IMR-90 (cell line): Measurements from ENCODE around the gene USH1G. TPM values are rescaled to one million over a fixed set of nuclear protein-coding genes. Genes with fewer than 3 reads are reported as not detected.

Source experiments
- ATAC-seq: fragments of 200-7000 bp; cut with Tn5 transposase; 2 replicates; pipeline ENCODE4 v1.9.1; 2020; ENCODE audit warnings: low read depth, mild to moderate bottlenecking, moderate library complexity
- BruUV-seq: library from RNA; stranded (reverse); fragments of 400-500 nt; replicated peaks from 2 replicates; lab custom pipeline; 2021; lab: Mats Ljungman, UMichigan
- CTCF ChIA-PET: fragments of 300-600 bp; formaldehyde crosslinking; extraction: SDS; loops from one replicate; lab custom pipeline; 2021; ENCODE audit warnings: antibody characterized with exemption; lab: Yijun Ruan, JAX
- POLR2A ChIA-PET: fragments of 300-600 bp; sonication (Branson Sonifier 250); formaldehyde crosslinking; loops from one replicate; lab custom pipeline; 2022; ENCODE audit warnings: antibody characterized with exemption; ENCODE audit not compliant: unreplicated experiment; lab: Charles Lee
- DNase-seq: peaks from one replicate; pipeline ENCODE4 v3.0.0; 2013
- H2AFZ ChIP-seq: replicated peaks from 2 replicates; pipeline ENCODE3; 2013; ENCODE audit warnings: low read length, mild to moderate bottlenecking; ENCODE audit not compliant: poor library complexity
- H2AK5ac ChIP-seq: 2 replicates; pipeline ENCODE4 v1.6.1; 2013; ENCODE audit warnings: low read depth, low read length, inconsistent platforms
- H2AK9ac ChIP-seq: replicated peaks from 2 replicates; pipeline ENCODE3; 2013; ENCODE audit warnings: mild to moderate bottlenecking, low read depth, low read length, moderate library complexity; ENCODE audit not compliant: poor library complexity
- H2BK120ac ChIP-seq: 2 replicates; pipeline ENCODE4 v1.6.1; 2013; ENCODE audit warnings: low read depth, low read length, inconsistent platforms
- H2BK15ac ChIP-seq: 3 replicates; pipeline ENCODE4 v1.6.1; 2013; ENCODE audit warnings: low read depth, low read length, inconsistent platforms
- H2BK20ac ChIP-seq: 2 replicates; pipeline ENCODE4 v1.6.1; 2013; ENCODE audit warnings: low read depth, mild to moderate bottlenecking, inconsistent platforms, low read length, moderate library complexity
- H2BK5ac ChIP-seq: 2 replicates; pipeline ENCODE4 v1.6.1; 2013; ENCODE audit warnings: mild to moderate bottlenecking, low read depth, low read length, inconsistent platforms; ENCODE audit not compliant: poor library complexity, severe bottlenecking
- H3K14ac ChIP-seq: replicated peaks from 2 replicates; pipeline ENCODE4 v1.6.1; 2013; ENCODE audit warnings: low read depth, low read length, inconsistent platforms
- H3K18ac ChIP-seq: 2 replicates; pipeline ENCODE4 v1.6.1; 2013; ENCODE audit warnings: low read depth, low read length, control low read depth
- H3K23ac ChIP-seq: 2 replicates; pipeline ENCODE4 v1.6.1; 2013; ENCODE audit warnings: low read depth, low read length, inconsistent platforms
- H3K27ac ChIP-seq: 2 replicates; pipeline ENCODE4 v1.5.1; 2013; ENCODE audit warnings: mild to moderate bottlenecking, control low read depth, low read length; ENCODE audit not compliant: insufficient read depth
- H3K27me3 ChIP-seq: 2 replicates; pipeline ENCODE4 v1.6.1; 2013; ENCODE audit warnings: low read length; ENCODE audit not compliant: control insufficient read depth, insufficient read depth
- H3K36me3 ChIP-seq: 2 replicates; pipeline ENCODE4 v1.6.1; 2013; ENCODE audit warnings: low read length, mixed read lengths; ENCODE audit not compliant: control insufficient read depth, insufficient read depth
- H3K4ac ChIP-seq: 2 replicates; pipeline ENCODE4 v1.6.1; 2013; ENCODE audit warnings: low read depth, low read length, inconsistent platforms
- H3K4me1 ChIP-seq: 2 replicates; pipeline ENCODE4 v1.6.1; 2013; ENCODE audit warnings: low read length, mixed read lengths; ENCODE audit not compliant: control insufficient read depth, insufficient read depth
- H3K4me2 ChIP-seq: 2 replicates; pipeline ENCODE4 v1.6.1; 2013; ENCODE audit warnings: low read depth, mild to moderate bottlenecking, control low read depth, low read length, moderate library complexity
- H3K4me3 ChIP-seq: 2 replicates; pipeline ENCODE4 v1.5.1; 2013; ENCODE audit warnings: low read depth, mild to moderate bottlenecking, control low read depth, low read length, moderate library complexity; ENCODE audit not compliant: insufficient read depth
- H3K56ac ChIP-seq: 2 replicates; pipeline ENCODE4 v1.6.1; 2013; ENCODE audit warnings: low read length, inconsistent platforms; ENCODE audit not compliant: insufficient read depth; ENCODE audit errors: extremely low read depth
- H3K79me1 ChIP-seq, 2 experiments: 2 replicates each; pipeline ENCODE4 v1.6.1; 2013; ENCODE audit warnings: low read length in 2 of 2, inconsistent platforms in 1 of 2, low read depth in 1 of 2
- H3K9ac ChIP-seq: 2 replicates; pipeline ENCODE4 v1.6.1; 2013; ENCODE audit warnings: low read depth, low read length, control low read depth
- H3K9me1 ChIP-seq: 2 replicates; pipeline ENCODE4 v1.6.1; 2013; ENCODE audit warnings: low read length, inconsistent platforms; ENCODE audit not compliant: insufficient read depth
- H3K9me3 ChIP-seq: 2 replicates; pipeline ENCODE4 v1.6.1; 2013; ENCODE audit warnings: low read length; ENCODE audit not compliant: control insufficient read depth, insufficient read depth
- H4K20me1 ChIP-seq: 2 replicates; pipeline ENCODE4 v1.6.1; 2013; ENCODE audit warnings: low read length, inconsistent platforms; ENCODE audit not compliant: insufficient read depth
- H4K5ac ChIP-seq: 2 replicates; pipeline ENCODE4 v1.6.1; 2013; ENCODE audit warnings: mild to moderate bottlenecking, low read depth, low read length, control low read depth
- H4K8ac ChIP-seq, 2 experiments: 2 replicates each; pipeline ENCODE4 v1.6.1; 2013; ENCODE audit warnings: low read depth in 2 of 2, low read length in 2 of 2, control low read depth in 1 of 2, inconsistent platforms in 1 of 2
- H4K91ac ChIP-seq: 2 replicates; pipeline ENCODE4 v1.6.1; 2013; ENCODE audit warnings: low read depth, low read length, inconsistent platforms; ENCODE audit not compliant: insufficient read depth
- BHLHE40 ChIP-seq: fragments of 150-350 bp; IDR thresholded peaks from 2 replicates; pipeline ENCODE4 v1.6.1; 2016; ENCODE audit warnings: mild to moderate bottlenecking, low read depth, low read length
- CEBPB ChIP-seq: IDR thresholded peaks from 2 replicates; pipeline ENCODE4 v1.6.1; 2012; ENCODE audit warnings: low read depth, low read length, improper control_type of control experiment
- CHD1 ChIP-seq: IDR thresholded peaks from 2 replicates; pipeline ENCODE4 v1.6.1; 2012; ENCODE audit warnings: low read depth, low read length, improper control_type of control experiment
- CTCF ChIP-seq: conservative IDR thresholded peaks from 2 replicates; pipeline ENCODE4 v1.5.1; 2012; ENCODE audit warnings: mild to moderate bottlenecking, low read depth, low read length, improper control_type of control experiment
- ELK1 ChIP-seq: fragments of 150-350 bp; IDR thresholded peaks from 2 replicates; pipeline ENCODE4 v1.6.1; 2016; ENCODE audit warnings: low read depth, mild to moderate bottlenecking, low read length, moderate library complexity, borderline replicate concordance
- FOS ChIP-seq: fragments of 150-350 bp; IDR thresholded peaks from 2 replicates; pipeline ENCODE4 v1.6.1; 2016; ENCODE audit warnings: low read depth, low read length
- MAFK ChIP-seq: IDR thresholded peaks from 2 replicates; pipeline ENCODE4 v1.6.1; 2012; ENCODE audit warnings: low read depth, low read length, improper control_type of control experiment
- MAZ ChIP-seq: IDR thresholded peaks from 2 replicates; pipeline ENCODE4 v1.6.1; 2012; ENCODE audit warnings: low read depth, mild to moderate bottlenecking, low read length, improper control_type of control experiment, moderate library complexity, borderline replicate concordance
- MXI1 ChIP-seq: IDR thresholded peaks from 2 replicates; pipeline ENCODE4 v1.6.1; 2012; ENCODE audit warnings: low read depth, mild to moderate bottlenecking, low read length, moderate library complexity, borderline replicate concordance
- NFE2L2 ChIP-seq: fragments of 150-350 bp; IDR thresholded peaks from 2 replicates; pipeline ENCODE4 v1.6.1; 2016; ENCODE audit warnings: low read depth, mild to moderate bottlenecking, low read length
- POLR2A ChIP-seq: IDR thresholded peaks from 2 replicates; pipeline ENCODE4 v1.6.1; 2012; ENCODE audit warnings: mild to moderate bottlenecking, low read depth, low read length
- RAD21 ChIP-seq: IDR thresholded peaks from 2 replicates; pipeline ENCODE4 v1.6.1; 2012; ENCODE audit warnings: low read length, improper control_type of control experiment
- RCOR1 ChIP-seq: IDR thresholded peaks from 2 replicates; pipeline ENCODE4 v1.6.1; 2012; ENCODE audit warnings: mild to moderate bottlenecking, low read length, improper control_type of control experiment; ENCODE audit not compliant: insufficient replicate concordance
- RFX5 ChIP-seq: IDR thresholded peaks from 2 replicates; pipeline ENCODE4 v1.8.0; 2012; ENCODE audit warnings: low read depth, mild to moderate bottlenecking, low read length, moderate library complexity
- SMC3 ChIP-seq: fragments of 150-350 bp; IDR thresholded peaks from 2 replicates; pipeline ENCODE4 v1.6.1; 2016; ENCODE audit warnings: low read depth, mild to moderate bottlenecking, antibody characterized with exemption, low read length, moderate library complexity
- USF2 ChIP-seq: fragments of 150-350 bp; IDR thresholded peaks from 2 replicates; pipeline ENCODE4 v1.6.1; 2017; ENCODE audit warnings: mild to moderate bottlenecking, antibody characterized with exemption, low read length, low read depth
- WGBS, 2 experiments: methylation state at CpG; one replicate each; pipeline versions ENCODE4 v1.1.5 to v1.1.7; 2013; ENCODE audit warnings: missing lambda C conversion rate in 2 of 2; ENCODE audit not compliant: insufficient read length in 1 of 2; ENCODE audit errors: extremely low coverage in 2 of 2; 5-methylcytosine and 5-hydroxymethylcytosine counted together
- dilution Hi-C: fragments of 300-500 bp; cut with HindIII; formaldehyde crosslinking; loops from one replicate; pipeline ENCODE4 v1.14.3; 2018; ENCODE audit warnings: low sequenced_read_pairs; ENCODE audit not compliant: unreplicated experiment
- in situ Hi-C: fragments of 300-500 bp; cut with MboI; formaldehyde crosslinking; loops from 3 replicates; pipeline ENCODE4 v1.14.3; 2019; ENCODE audit warnings: low sequenced_read_pairs, inconsistent platforms, mixed read lengths
- intact Hi-C: fragments of 100-400 bp; cut with micrococcal nuclease; formaldehyde crosslinking; loops from 2 replicates; pipeline ENCODE4 v1.10.0; 2022
- polyA plus RNA-seq, 3 experiments: library from polyadenylated mRNA; depleted of rRNA; stranded (reverse); fragments of >200 nt; gene quantifications; 2 replicates each; pipeline ENCODE4 v1.2.3, GENCODE V29; 2012; ENCODE audit warnings: low replicate concordance in 1 of 3
- total RNA-seq: library from RNA; depleted of rRNA; stranded (reverse); fragments of >200 nt; gene quantifications from 2 replicates; pipeline ENCODE4 v1.2.3, GENCODE V29; 2012

The USH1G gene
- total and polyA plus RNA-seq, 2 of the 4 experiments (the other 2 are of a cell fraction), result not detected

- H3K23ac ChIP-seq, result no peak overlapping the region
- no peak overlapping the region for H4K8ac ChIP-seq
- H3K36me3 ChIP-seq, result no peaks in the 10 kb centered on the region
- no peak overlapping the region for H3K56ac ChIP-seq
- H3K9me1 ChIP-seq, result no peaks in the 10 kb centered on the region
- H3K18ac ChIP-seq, result no peak overlapping the region
- H3K14ac ChIP-seq, result no peak overlapping the region
- H4K91ac ChIP-seq, result no peak overlapping the region
- dilution Hi-C loops, result no loop called here
- no peak overlapping the region for H2BK120ac ChIP-seq
- DNase-seq (no peak), ATAC-seq (no peak)
- H3K27ac ChIP-seq, result no peak overlapping the region
- ChIA-PET CTCF (no interaction called here), POLR2A (no interaction called here)
- H2BK15ac ChIP-seq, result no peak overlapping the region
- no peak overlapping the region for H3K4me3 ChIP-seq
- no peak overlapping the region for H2BK20ac ChIP-seq
- H3K4me2 ChIP-seq, result no peak overlapping the region
- intact Hi-C loops, result no loop called here
- in situ Hi-C loops, result loop anchor here (10.0 kb wide), 1 partner anchor 208 kb away; the partner anchor contains the start of gene NHERF1
- H3K4me1 ChIP-seq, result no peaks in the 10 kb centered on the region
- no peaks in the 10 kb centered on the region for H3K9me3 ChIP-seq
- no peaks in the 10 kb centered on the region for H3K79me1 ChIP-seq
- H2AK9ac ChIP-seq, result no peak overlapping the region
- WGBS, 2 experiments, result 82% methylated on average over 2 of the region's 11 CpGs; no CpG with 5 or more reads in 1 of the 2 experiments
- H3K27me3 ChIP-seq, result peaks cover 50% of the 10 kb centered on the region
- H2AK5ac ChIP-seq, result no peak overlapping the region
- no peak overlapping the region for H4K5ac ChIP-seq
- BruUV-seq, result no TSS peak
- no peaks in the 10 kb centered on the region for H4K20me1 ChIP-seq
- H3K9ac ChIP-seq, result no peak overlapping the region
- H2AFZ ChIP-seq, result no peak overlapping the region
- no peak overlapping the region for H3K4ac ChIP-seq
- H2BK5ac ChIP-seq, result no peak overlapping the region
- TF ChIP-seq MXI1 (no peak), SMC3 (no peak), POLR2A (no peak), BHLHE40 (no peak), RAD21 (no peak), ELK1 (no peak), NFE2L2 (no peak), CEBPB (no peak), RFX5 (no peak), RCOR1 (no peak), CHD1 (no peak), FOS (no peak), CTCF (no peak), MAFK (no peak), MAZ (no peak), USF2 (no peak)
Measured at GRCh38 chr17:74953134-74953687, 30.2 kb upstream of the USH1G start.
